HepG2 (cell line): Measurements from ENCODE around the gene HHIPL1. TPM values are rescaled to one million over a fixed set of nuclear protein-coding genes. Genes with fewer than 3 reads are reported as not detected.

Source experiments
- ATAC-seq: fragments of 200-7000 bp; cut with Tn5 transposase; 3 replicates; pipeline ENCODE4 v1.9.1; 2020; ENCODE audit warnings: mild to moderate bottlenecking, moderate library complexity
- BruUV-seq: library from RNA; stranded (reverse); fragments of 400-500 nt; replicated peaks from 2 replicates; lab custom pipeline; 2021; lab: Mats Ljungman, UMichigan
- CTCF ChIA-PET: fragments of 300-600 bp; formaldehyde crosslinking; extraction: SDS; loops from one replicate; lab custom pipeline; 2021; ENCODE audit warnings: low total read pairs, inconsistent platforms, low intra/inter-chr PET ratio; lab: Yijun Ruan, JAX
- POLR2A ChIA-PET: fragments of 350-600 bp; sonication (Branson Sonifier 250); formaldehyde crosslinking; loops from one replicate; lab custom pipeline; 2020; ENCODE audit warnings: antibody characterized with exemption, inconsistent platforms; lab: Yijun Ruan, JAX
- DNase-seq: peaks from one replicate; pipeline ENCODE4 v3.0.0-alpha.2; 2015; ENCODE audit warnings: low spot score
- FAIRE-seq: peaks from 3 replicates; lab custom pipeline; 2011; peaks lifted over from hg19 to GRCh38; lab: Jason Lieb, UNC
- H2AFZ ChIP-seq: one replicate; pipeline ENCODE4 v1.6.1; 2011; ENCODE audit warnings: low read length, inconsistent platforms
- H3K27ac ChIP-seq: fragments of 300-600 bp; 3 replicates; pipeline ENCODE4 v1.8.0; 2011; ENCODE audit warnings: mixed run types, mild to moderate bottlenecking, mixed read lengths, low read length, inconsistent platforms; ENCODE audit not compliant: insufficient read depth; ENCODE audit errors: extremely low read length
- H3K27me3 ChIP-seq, 2 experiments: fragments of 200-600 bp in 1 of 2; 2 replicates in 1 of 2; 3 replicates in 1 of 2; pipeline versions ENCODE4 v1.6.0 to v1.8.0; 2011; ENCODE audit warnings: low read length in 2 of 2, mild to moderate bottlenecking in 2 of 2, moderate library complexity in 2 of 2, inconsistent platforms in 1 of 2; ENCODE audit not compliant: insufficient read depth in 2 of 2, control insufficient read depth in 1 of 2
- H3K36me3 ChIP-seq, 2 experiments: fragments of 200-600 bp in 1 of 2; replicated peaks in 1 of 2; 2 replicates in 1 of 2; 3 replicates in 1 of 2; pipeline versions ENCODE4 v1.5.1 to v1.8.0; 2011; ENCODE audit warnings: low read length in 2 of 2, inconsistent platforms in 1 of 2; ENCODE audit not compliant: insufficient read depth in 2 of 2, control insufficient read depth in 1 of 2
- H3K4me1 ChIP-seq: 2 replicates; pipeline ENCODE4 v1.5.1; 2012; ENCODE audit warnings: low read length, inconsistent platforms; ENCODE audit not compliant: insufficient read depth
- H3K4me2 ChIP-seq: 2 replicates; pipeline ENCODE4 v1.6.0; 2011; ENCODE audit warnings: low read depth, low read length, inconsistent platforms
- H3K4me3 ChIP-seq, 3 experiments: fragments of 200-600 bp in 1 of 3; sonication (generic), shearing (Covaris generic) in 1 of 3; replicated peaks in 1 of 3; 2 replicates each; pipeline ENCODE4 v1.5.1; 2011 to 2016; ENCODE audit warnings: low read length in 3 of 3, inconsistent platforms in 2 of 3, low read depth in 2 of 3, mild to moderate bottlenecking in 2 of 3, control low read depth in 1 of 3, mixed read lengths in 1 of 3; ENCODE audit not compliant: insufficient read depth in 1 of 3
- H3K79me2 ChIP-seq: one replicate; pipeline ENCODE4 v1.6.1; 2011; ENCODE audit warnings: low read length, inconsistent platforms; ENCODE audit not compliant: insufficient read depth
- H3K9ac ChIP-seq: 2 replicates; pipeline ENCODE4 v1.6.0; 2011; ENCODE audit warnings: mild to moderate bottlenecking, low read depth, low read length, inconsistent platforms; ENCODE audit not compliant: insufficient read depth
- H3K9me3 ChIP-seq: 2 replicates; pipeline ENCODE4 v1.5.1; 2012; ENCODE audit warnings: mild to moderate bottlenecking, low read length
- H4K20me1 ChIP-seq: 2 replicates; pipeline ENCODE4 v1.6.0; 2011; ENCODE audit warnings: inconsistent platforms, mild to moderate bottlenecking, low read length, moderate library complexity; ENCODE audit not compliant: insufficient read depth
- RFXAP ChIP-seq: sonication (generic); formaldehyde crosslinking; IDR thresholded peaks from 2 replicates; pipeline ENCODE4 v1.4.0; 2020; ENCODE audit warnings: missing genetic modification reagents, borderline replicate concordance
- ZNF781 ChIP-seq: sonication (generic); formaldehyde crosslinking; IDR thresholded peaks from 2 replicates; pipeline ENCODE4 v1.5.1; 2020; ENCODE audit warnings: borderline replicate concordance, mild to moderate bottlenecking, missing genetic modification reagents; ENCODE audit errors: not compliant biosample characterization
- ZSCAN12 ChIP-seq: sonication (generic); formaldehyde crosslinking; IDR thresholded peaks from 2 replicates; pipeline ENCODE4 v1.9.0; 2021; ENCODE audit warnings: mild to moderate bottlenecking, missing genetic modification reagents
- WGBS: methylation state at CpG from one replicate; pipeline ENCODE4 v1.1.6; 2017; ENCODE audit warnings: low lambda C conversion rate; 5-methylcytosine and 5-hydroxymethylcytosine counted together
- in situ Hi-C: cut with HindIII; loops from 2 replicates; pipeline ENCODE4 v1.10.0; 2017; ENCODE audit warnings: low pct_unique_long_range_greater_than_20kb; ENCODE audit not compliant: extremely low pct_ligation_motif_present
- intact Hi-C: fragments of 100-400 bp; cut with micrococcal nuclease; formaldehyde crosslinking; loops from one replicate; pipeline ENCODE4 v1.10.0; 2022; ENCODE audit not compliant: unreplicated experiment
- polyA plus RNA-seq, 8 experiments: library from polyadenylated mRNA; depleted of rRNA in 3 of 8; stranded (reverse) in 7 of 8; unstranded in 1 of 8; fragments of >200 nt; fragmentation: Illumina TruSeq in 4 of 8; extraction: Trizol in 4 of 8; gene quantifications; 2 replicates each; pipeline versions ENCODE4 v1.2.1 to v1.2.3, GENCODE V29; 2011 to 2016; ENCODE audit warnings: low read depth in 4 of 8, missing spikeins in 1 of 8, mixed read lengths in 1 of 8; ENCODE audit not compliant: insufficient read depth in 1 of 8
- total RNA-seq, 5 experiments: library from RNA; depleted of rRNA; stranded (reverse); fragments of >200 nt; fragmentation: Illumina TruSeq; extraction: Trizol; gene quantifications; 2 replicates each; pipeline ENCODE4 v1.2.3, GENCODE V29; 2016; ENCODE audit warnings: low read depth in 1 of 5
- TF ChIP-seq, protein P1 (sequence below): sonication (generic); formaldehyde crosslinking; IDR thresholded peaks from 2 replicates; pipeline ENCODE4 v1.8.0; 2022; ENCODE audit warnings: missing genetic modification reagents, mild to moderate bottlenecking, inconsistent platforms, borderline replicate concordance
- TF ChIP-seq, protein P2 (sequence below): fragments of 450-650 bp; IDR thresholded peaks from 2 replicates; pipeline ENCODE4 v1.6.1; 2016

HHIPL1 gene
- total and polyA plus RNA-seq, 2 of the 13 experiments (the other 11 are each of a cell fraction or from before 2014, with no cell fraction given): not detected

DNA sequence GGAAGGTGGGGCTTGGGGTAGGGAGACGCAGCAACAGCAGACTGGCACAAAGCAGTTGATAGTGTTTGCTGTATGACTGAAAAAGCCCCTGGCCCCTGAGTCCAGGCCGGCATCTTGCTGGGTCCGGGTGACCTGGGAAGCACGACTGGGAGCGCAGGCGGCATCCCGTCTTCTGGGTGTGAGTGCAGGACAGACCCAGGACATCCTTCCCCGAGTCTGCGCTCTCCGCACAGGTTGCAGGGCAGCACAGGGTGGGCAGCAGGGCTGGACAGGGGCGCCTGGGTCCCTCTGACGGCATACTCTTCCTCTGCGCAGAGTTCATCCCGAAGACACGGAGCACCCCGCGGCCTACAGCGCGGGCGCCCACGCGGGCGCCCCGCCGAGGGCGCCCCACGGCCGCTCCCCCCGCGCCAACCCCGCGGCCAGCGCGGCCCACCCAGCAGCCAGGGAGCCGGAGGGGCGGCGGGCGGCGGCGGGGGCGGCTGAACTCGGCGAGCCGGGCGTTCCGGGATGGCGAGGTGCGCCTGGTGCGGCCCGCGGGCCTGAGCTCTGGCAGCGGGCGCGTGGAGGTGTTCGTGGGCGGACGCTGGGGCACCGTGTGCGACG lies 29.9 kb downstream of the HHIPL1 start (continued):
- TF ChIP-seq ZNF781 (CRISPR knock-in tag) (no peak), ZSCAN12 (CRISPR knock-in tag) (no peak)

DNA sequence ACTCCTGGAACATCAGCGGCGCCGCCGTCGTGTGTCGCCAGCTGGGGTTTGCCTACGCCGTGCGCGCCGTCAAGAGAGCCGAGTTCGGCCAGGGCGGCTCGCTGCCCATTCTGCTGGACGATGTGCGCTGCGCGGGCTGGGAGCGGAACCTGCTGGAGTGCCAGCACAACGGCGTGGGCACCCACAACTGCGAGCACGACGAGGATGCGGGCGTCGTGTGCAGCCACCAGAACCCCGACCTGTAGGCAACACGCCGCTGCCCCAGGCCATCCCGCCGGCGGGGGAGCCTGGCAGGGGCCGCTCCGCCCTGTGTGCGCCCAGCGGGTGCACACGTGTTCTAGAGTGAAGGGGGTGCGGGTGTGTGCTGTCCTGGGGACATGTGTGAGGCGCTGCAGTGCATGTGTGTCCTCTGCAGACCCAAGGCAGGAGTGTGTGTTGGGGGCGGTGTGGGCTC lies 30.5 kb downstream of the HHIPL1 start:
- Histone ChIP-seq H3K27ac (no peak overlapping the region), H3K27me3 (peaks cover 6 to 14% of the 10 kb centered on the region in 2 experiments; a peak in 3 of 5 replicates), H4K20me1 (no peaks in the 10 kb centered on the region), H2AFZ (no peak overlapping the region), H3K79me2 (no peaks in the 10 kb centered on the region), H3K9ac (no peak overlapping the region), H3K36me3 (no peaks in the 10 kb centered on the region), H3K4me3 (no peak overlapping the region), H3K4me1 (peaks cover 26% of the 10 kb centered on the region), H3K9me3 (peaks cover 8% of the 10 kb centered on the region; the same call in 1 of the 2 replicates)
- ATAC-seq: no peak
- no TSS peak for BruUV-seq
- in situ Hi-C loops: no loop called here
- CTCF ChIA-PET: no interaction called here
- WGBS: 88% methylated on average over 36 of the region's 42 CpGs
- TF ChIP-seq, protein P1, sequence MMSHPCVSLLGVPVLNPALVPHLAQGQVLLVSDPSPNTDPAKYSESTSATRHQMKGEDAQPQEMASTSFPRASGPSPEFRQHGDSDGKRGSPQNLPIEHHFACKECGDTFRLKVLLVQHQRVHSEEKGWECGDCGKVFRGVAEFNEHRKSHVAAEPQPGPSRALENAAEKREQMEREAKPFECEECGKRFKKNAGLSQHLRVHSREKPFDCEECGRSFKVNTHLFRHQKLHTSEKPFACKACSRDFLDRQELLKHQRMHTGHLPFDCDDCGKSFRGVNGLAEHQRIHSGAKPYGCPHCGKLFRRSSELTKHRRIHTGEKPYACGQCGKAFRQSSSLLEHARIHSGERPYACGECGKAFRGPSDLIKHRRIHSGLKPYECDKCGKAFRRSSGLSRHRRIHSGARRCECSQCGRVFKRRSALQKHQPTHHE (CRISPR knock-in tag): no peak
- TF ChIP-seq RFXAP (CRISPR knock-in tag): no peak
- TF ChIP-seq, protein P2, sequence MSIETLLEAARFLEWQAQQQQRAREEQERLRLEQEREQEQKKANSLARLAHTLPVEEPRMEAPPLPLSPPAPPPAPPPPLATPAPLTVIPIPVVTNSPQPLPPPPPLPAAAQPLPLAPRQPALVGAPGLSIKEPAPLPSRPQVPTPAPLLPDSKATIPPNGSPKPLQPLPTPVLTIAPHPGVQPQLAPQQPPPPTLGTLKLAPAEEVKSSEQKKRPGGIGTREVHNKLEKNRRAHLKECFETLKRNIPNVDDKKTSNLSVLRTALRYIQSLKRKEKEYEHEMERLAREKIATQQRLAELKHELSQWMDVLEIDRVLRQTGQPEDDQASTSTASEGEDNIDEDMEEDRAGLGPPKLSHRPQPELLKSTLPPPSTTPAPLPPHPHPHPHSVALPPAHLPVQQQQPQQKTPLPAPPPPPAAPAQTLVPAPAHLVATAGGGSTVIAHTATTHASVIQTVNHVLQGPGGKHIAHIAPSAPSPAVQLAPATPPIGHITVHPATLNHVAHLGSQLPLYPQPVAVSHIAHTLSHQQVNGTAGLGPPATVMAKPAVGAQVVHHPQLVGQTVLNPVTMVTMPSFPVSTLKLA: peak; percentile 55
- TF ChIP-seq, all 625 proteins: peak for 1
- POLR2A ChIA-PET: no interaction called here
- intact Hi-C loops: no loop called here
- no peak for FAIRE-seq
- DNase-seq: no peak
- H3K4me2 ChIP-seq: no peak overlapping the region
